GM10847 (cell line): ENCODE results near the gene DTWD2.

Source experiments
- POLR2A ChIP-seq: IDR thresholded peaks from 2 replicates; pipeline ENCODE4 v1.6.1; 2011; ENCODE audit not compliant: insufficient read length; ENCODE audit errors: extremely low read depth

DTWD2 gene

GRCh38 chr5:119016125-119016774, 27.9 kb upstream of the DTWD2 start:
- TF ChIP-seq POLR2A, result no peak

GRCh38 chr5:119011186-119011585, 22.8 kb upstream of the DTWD2 start:
- no peak for TF ChIP-seq POLR2A

GRCh38 chr5:119010206-119010605, 21.9 kb upstream of the DTWD2 start:
- no peak for TF ChIP-seq POLR2A

- TF ChIP-seq POLR2A, result no peak
These were observed 20.8 kb upstream of the DTWD2 start for GRCh38 chr5:119009131-119009530.

- TF ChIP-seq POLR2A, result no peak
These were observed 11.3 kb upstream of the DTWD2 start for GRCh38 chr5:118999696-119000095.

GRCh38 chr5:118996098-118996497, 7.8 kb upstream of the DTWD2 start:
- no peak for TF ChIP-seq POLR2A

- no peak for TF ChIP-seq POLR2A
These were observed 6.2 kb upstream of the DTWD2 start for GRCh38 chr5:118994595-118994994.

- TF ChIP-seq POLR2A, result no peak
These were observed 2.2 kb upstream of the DTWD2 start for GRCh38 chr5:118990582-118990981.

- TF ChIP-seq POLR2A, result no peak
These were observed 1.5 kb upstream of the DTWD2 start for GRCh38 chr5:118989816-118990215.

GRCh38 chr5:118988866-118989180, 476 bp upstream of the DTWD2 start:
- TF ChIP-seq POLR2A, result no peak

- no peak for TF ChIP-seq POLR2A
These were observed 3.7 kb downstream of the DTWD2 start for GRCh38 chr5:118984602-118985001.

GRCh38 chr5:118981783-118982182, 6.6 kb downstream of the DTWD2 start:
- TF ChIP-seq POLR2A, result no peak

GRCh38 chr5:118980438-118980837, 7.9 kb downstream of the DTWD2 start:
- TF ChIP-seq POLR2A, result no peak

- TF ChIP-seq POLR2A, result no peak
These were observed 8.3 kb downstream of the DTWD2 start for GRCh38 chr5:118980017-118980416.

GRCh38 chr5:118968925-118969375, 19.4 kb downstream of the DTWD2 start:
- TF ChIP-seq POLR2A, result no peak

- TF ChIP-seq POLR2A, result no peak
These were observed 19.9 kb downstream of the DTWD2 start for GRCh38 chr5:118968406-118968911.

GRCh38 chr5:118967059-118967508, 21.3 kb downstream of the DTWD2 start:
- no peak for TF ChIP-seq POLR2A

- TF ChIP-seq POLR2A, result no peak
These were observed 22.5 kb downstream of the DTWD2 start for GRCh38 chr5:118965890-118966289.

- TF ChIP-seq POLR2A, result no peak
These were observed 25.2 kb downstream of the DTWD2 start for GRCh38 chr5:118963169-118963568.
